ENCODE results near the gene LXN.

DNA sequence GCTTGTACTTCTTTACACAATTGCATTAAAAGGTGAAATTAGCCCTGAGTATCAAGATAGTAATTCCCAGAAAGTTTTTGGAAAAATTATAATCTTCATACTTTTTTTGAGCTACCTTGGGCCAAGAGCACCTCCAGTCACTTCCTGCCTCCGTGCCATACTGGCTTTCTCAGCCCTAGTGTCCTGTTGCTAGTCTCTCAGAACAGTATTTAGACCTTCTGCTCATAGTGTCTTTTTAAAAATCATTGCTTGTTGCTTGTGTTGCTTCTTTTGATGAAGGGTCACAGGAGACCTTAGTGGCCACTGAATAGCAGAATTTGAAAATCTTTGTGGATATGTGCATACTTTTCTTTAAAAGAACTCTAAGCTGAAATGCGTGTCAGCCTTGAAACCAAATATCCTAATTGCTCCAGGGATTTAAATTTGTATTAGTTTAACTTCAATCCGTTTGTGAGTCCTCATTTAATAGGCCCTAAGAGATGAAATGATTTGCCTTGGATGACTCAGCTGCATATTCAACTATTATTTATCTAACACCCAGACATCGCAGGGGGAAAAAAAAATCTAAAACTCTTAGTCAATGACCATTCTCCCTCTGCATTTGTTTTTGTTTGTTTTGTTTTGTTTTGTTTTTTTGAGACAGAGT, 29.1 kb upstream of the LXN start:
- TF ChIP-seq, protein P1, sequence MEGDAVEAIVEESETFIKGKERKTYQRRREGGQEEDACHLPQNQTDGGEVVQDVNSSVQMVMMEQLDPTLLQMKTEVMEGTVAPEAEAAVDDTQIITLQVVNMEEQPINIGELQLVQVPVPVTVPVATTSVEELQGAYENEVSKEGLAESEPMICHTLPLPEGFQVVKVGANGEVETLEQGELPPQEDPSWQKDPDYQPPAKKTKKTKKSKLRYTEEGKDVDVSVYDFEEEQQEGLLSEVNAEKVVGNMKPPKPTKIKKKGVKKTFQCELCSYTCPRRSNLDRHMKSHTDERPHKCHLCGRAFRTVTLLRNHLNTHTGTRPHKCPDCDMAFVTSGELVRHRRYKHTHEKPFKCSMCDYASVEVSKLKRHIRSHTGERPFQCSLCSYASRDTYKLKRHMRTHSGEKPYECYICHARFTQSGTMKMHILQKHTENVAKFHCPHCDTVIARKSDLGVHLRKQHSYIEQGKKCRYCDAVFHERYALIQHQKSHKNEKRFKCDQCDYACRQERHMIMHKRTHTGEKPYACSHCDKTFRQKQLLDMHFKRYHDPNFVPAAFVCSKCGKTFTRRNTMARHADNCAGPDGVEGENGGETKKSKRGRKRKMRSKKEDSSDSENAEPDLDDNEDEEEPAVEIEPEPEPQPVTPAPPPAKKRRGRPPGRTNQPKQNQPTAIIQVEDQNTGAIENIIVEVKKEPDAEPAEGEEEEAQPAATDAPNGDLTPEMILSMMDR (IDR thresholded peaks at IDR 0.05) = no peak
- TF ChIP-seq POLR2A (IDR thresholded peaks at IDR 0.05) = no peak

All from body of pancreas (tissue), 4 donors.